SIG-M5 (cell line): ENCODE data around the gene TLL2.

Experiments used
- DNase-seq: peaks from one replicate; lab custom pipeline; 2025; lab: John Stamatoyannopoulos, UW

Gene TLL2

GRCh38 chr10:96463562-96463961 is 50.2 kb downstream of the TLL2 start:
- DNase-seq = no peak

DNA sequence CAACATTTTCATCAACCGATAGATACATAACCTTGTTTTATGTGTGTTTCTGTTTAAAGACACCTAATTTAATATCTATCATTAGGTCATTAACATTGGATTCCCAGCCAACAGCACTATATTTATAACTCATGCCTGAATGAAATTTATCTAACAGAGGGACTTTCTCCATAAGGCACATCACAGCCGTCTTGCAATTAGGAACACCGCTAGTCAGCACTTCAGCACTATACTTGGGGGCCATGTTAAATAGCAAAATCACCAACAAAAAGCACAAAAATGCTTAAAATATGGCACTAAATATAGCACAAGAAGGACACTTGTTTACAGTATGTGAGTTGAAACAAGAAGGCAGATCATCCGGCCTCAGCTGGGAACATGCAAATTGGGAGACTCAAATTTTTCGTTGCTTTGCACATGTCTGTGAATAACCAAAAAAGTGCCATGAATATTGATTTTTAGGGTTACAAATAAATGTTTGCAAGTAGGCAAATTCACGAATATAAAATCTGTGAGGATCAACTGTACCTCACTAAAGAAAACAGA is 51.0 kb downstream of the TLL2 start:
- DNase-seq = no peak

DNA sequence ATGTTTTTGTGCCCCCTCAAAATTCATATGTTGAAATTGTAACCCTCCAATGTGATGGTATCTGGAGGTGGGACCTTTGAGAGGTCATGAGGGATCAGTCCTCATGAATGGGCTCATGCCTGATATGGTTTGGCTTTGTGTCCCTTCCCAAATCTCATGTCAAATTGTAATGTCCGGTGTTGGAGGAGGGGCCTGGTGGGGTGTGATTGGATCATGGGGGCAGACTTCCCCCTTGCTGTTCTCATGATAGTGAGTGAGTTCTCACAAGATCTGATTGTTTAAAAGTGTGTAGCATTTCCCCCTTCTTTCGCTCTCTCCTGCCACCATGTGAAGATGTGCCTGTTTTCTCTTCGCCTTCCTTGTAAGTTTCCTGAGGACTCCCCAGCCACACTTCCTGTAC is 53.4 kb downstream of the TLL2 start:
- no peak for DNase-seq

DNA sequence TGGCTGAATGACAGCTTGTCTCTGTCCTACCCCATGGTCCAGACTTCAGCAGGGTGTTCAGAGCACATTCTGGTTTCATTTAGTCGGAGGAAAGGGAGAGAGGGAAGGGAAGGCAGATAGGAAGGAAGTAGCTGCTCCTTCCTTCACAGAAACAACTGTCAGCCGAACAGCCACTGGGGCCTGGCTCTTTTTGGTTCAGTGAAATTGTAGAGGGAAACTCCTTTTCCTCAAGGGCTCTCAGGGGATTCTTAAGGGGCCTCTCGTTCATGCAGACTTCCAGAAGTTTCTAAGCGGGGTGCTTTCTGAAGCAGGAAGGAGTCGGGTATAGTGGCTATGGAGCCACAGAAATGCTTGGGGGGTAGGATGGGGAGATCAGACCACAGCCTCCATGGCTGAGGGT is 56.4 kb downstream of the TLL2 start:
- no peak for DNase-seq

DNA sequence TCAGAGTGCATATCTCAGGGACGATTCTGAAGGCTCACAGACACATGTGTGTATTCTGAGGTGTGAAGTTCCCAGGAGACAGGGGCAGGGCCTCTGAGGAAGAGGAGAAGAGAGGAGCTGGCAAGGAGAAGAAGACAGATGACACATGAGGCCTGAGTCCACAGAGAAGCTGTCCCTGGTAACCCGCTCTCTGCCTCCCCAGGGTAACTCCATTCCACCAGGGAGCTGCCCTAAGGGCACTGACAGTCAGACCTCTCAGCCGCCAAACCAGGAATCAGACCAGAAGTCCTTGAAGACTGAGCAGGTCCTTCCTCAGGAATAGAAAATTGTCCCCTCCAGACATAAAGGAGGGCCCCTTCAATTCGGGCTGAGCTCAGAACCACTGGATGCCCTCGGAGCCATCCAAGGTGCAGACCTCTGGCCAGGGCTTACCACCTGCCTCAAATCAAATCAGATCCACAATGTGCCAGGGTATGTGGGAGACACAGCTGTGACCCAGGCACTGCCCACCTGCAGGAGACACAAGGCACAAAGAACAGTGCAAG is 57.4 kb downstream of the TLL2 start:
- no peak for DNase-seq

DNA sequence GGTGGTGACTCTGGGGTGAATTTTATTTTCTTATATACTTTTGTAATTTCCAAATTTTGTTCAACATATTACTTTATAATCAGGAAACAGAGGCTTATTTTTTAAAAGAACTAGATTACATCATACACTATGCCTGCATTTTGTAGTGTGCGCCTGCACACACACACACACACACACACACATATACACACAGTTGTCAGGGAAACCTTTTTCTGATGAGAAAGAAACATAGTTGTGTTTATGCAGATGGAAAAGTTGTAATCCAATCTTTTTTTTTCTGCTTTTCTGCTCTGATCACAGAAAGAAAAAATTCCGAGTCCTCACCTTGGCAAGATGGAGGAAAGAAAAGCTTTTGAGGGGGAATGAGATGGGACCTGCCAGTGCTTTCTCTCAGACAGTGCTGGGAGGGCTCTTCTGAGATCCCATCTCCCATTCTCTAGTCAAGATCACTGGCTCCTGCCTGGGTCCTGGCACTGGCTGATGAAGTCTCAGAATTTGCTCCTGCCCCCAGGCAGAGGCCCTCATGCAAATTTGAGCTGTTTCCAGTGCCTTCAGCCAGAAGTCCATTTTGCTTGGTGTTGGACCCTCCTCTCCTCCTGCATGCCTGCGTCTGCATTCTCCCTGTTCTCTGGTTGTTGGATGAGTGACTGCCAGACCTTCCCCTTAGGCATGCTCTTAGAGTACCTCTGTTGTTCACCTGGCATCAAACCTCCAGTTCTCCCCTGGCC is 59.7 kb downstream of the TLL2 start:
- no peak for DNase-seq

GRCh38 chr10:96452494-96453153 is 61.1 kb downstream of the TLL2 start:
- no peak for DNase-seq

GRCh38 chr10:96450529-96451207 is 63.1 kb downstream of the TLL2 start:
- no peak for DNase-seq

GRCh38 chr10:96448558-96448957 is 65.2 kb downstream of the TLL2 start:
- no peak for DNase-seq

- no peak for DNase-seq
Measured at GRCh38 chr10:96448021-96448457, 65.7 kb downstream of the TLL2 start.

GRCh38 chr10:96446966-96447596 is 66.6 kb downstream of the TLL2 start:
- no peak for DNase-seq

DNA sequence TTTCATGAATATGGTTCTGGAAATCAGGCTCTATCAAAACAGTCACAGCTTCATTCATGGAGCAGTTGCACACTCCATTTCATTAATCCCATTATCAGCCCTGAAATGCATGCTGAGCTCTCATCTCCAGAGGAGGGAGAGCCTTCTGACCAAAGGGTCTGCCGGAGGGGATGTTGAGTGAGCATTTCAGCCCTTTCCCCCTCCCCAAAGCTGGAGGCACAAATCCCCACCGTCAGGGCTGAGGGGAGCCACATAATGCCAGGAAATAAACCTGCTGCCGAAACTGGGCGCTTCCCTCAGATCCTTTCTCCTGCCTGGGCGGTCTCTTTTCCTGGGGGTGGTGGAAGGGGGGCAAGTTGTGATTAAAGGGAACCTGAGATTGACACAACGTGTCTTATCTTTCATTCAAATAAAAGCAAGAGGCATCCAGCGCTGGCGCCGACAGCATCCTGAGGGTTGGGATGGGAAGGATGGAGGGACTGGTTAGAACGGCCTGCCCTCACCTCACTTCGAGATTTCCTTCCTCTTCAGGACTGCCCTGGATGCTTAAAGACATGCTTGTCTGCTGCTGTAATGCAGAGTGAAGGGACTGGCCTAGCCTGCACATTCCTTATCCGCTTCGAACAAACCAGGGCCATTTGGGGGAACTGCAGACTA is 71.6 kb downstream of the TLL2 start:
- no peak for DNase-seq

DNA sequence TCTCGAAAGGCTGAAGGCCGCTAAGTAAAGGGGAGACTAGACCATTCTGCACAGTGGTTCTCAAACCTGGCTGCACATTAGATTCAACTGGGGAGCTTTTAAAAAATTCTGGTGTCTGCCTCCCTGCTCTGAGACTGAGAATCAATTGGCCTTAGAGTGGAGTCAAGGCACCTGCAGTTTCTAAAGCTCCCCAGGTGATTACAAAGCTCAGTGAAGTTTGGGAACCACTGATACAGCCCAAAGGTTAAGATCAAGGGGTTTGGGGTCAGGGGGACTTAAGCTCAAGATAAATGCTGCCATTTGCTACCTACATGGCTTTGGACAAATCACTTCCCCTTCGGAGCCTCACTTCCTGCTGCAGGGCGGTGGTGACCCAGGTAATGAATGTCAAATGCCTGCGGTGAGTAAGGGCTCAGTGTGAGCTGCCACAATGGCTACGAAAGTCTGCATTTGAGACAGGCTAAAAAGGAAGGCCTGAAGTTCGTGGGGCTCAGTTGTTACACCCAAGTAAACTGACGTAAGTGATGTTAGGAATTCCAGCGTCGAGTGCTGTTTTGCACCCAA is 72.3 kb downstream of the TLL2 start:
- no peak for DNase-seq

DNA sequence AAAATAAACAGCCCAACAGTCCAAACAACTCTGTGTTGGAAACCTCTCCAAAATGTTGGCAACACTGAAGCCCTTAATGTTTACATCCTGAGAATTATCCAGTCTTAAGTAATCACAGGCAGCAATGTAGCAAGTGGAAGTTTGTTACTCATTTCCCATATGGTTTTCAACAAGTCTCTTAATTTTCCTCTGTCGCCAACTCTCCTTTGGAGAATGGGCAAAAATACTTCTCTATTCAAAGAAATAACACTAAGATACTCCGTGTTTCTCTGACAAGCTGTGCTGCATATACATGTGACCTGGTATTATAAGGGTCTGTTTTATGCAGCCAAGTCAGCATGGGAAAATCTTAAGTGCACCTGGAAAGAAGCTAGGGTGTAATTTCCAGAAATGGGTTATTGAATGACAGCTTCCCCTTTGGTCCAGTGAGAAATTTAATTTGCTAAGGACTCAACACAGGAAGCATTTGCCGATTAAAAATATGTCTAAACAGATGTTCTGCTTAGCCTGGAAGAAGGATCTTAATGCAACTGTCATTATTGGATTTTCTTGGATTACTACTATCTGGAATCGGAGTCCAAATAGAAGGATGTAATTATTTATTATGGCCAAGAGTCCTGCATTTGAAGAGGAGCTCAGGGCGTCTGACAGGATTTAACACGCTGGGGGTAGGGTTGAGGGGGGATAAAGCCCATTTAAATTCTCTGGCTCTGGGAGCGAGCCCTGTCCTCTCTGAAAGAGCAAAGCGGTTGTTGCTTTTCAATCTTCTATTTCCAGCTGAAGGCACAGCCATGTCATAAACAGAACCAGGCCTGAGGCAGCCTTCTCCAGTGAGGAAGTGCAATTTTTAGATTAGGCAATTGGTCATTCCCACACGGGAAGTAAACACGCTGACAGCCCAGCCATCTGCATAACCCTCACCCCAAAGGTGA is 73.1 kb downstream of the TLL2 start:
- no peak for DNase-seq

DNA sequence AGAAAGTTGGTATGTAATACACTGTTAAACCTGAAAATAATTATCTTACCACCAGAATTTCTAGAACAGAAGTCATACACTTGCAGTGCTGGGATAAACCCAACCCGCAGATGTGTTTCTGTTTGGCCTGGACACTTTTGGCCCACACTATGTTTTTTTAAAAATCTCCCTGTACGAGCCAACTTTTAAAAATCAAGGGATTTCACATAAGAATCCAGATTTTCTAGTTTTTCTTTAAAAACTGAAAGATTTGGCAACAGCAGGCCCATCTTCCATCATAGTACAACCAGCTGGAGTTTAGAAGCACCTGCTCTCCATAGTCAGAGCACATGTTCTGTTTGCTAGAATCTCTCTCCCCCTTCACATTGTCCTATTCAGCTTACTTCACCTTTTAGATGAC is 74.0 kb downstream of the TLL2 start:
- DNase-seq = no peak

DNA sequence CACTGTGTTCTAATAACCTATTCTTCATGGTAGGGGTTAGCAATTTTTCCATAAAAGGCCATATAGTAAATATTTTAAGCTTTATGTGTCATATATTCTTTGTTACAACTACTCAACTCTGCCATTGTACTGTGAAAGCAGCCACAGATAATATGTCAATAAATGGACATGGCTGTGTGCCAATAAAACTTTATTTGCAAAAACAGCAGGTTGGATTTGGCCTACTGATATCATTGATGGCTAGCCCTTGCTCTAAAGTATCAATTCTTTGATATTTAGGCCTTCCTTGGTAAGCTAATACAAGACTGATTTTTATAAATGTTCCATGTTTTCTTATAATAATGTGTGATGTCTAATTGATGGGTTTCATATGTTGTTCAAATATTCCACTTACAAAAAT is 77.7 kb downstream of the TLL2 start:
- no peak for DNase-seq

- DNase-seq = no peak
Measured at GRCh38 chr10:96431211-96431970, 82.3 kb downstream of the TLL2 start.

GRCh38 chr10:96427291-96427690 is 86.4 kb downstream of the TLL2 start:
- DNase-seq = no peak

- DNase-seq = no peak
Measured at GRCh38 chr10:96422525-96422924, 91.2 kb downstream of the TLL2 start.
